Measurements from ENCODE around the gene CCDC102A. TPM values are rescaled to one million over a fixed set of nuclear protein-coding genes. Genes with fewer than 3 reads are reported as not detected.
"Not testable (repeated sequence)": the region's sequence is repeated elsewhere in the genome, so short reads cannot be mapped to it uniquely, and the experiment has no call there.

The CCDC102A gene
- total RNA-seq, 4 donors from 2014 or later = 22.7 to 54.9 (median 36.9) TPM

- no peaks in the 10 kb centered on the region for H3K9me3 ChIP-seq
- TF ChIP-seq POLR2AphosphoS5 (IDR thresholded peaks at IDR 0.05) = no peak
- TF ChIP-seq POLR2A (IDR thresholded peaks at IDR 0.05; ENCODE audit: low read depth) = no peak
- TF ChIP-seq EP300 (IDR thresholded peaks at IDR 0.05) = no peak
- TF ChIP-seq, protein P1, sequence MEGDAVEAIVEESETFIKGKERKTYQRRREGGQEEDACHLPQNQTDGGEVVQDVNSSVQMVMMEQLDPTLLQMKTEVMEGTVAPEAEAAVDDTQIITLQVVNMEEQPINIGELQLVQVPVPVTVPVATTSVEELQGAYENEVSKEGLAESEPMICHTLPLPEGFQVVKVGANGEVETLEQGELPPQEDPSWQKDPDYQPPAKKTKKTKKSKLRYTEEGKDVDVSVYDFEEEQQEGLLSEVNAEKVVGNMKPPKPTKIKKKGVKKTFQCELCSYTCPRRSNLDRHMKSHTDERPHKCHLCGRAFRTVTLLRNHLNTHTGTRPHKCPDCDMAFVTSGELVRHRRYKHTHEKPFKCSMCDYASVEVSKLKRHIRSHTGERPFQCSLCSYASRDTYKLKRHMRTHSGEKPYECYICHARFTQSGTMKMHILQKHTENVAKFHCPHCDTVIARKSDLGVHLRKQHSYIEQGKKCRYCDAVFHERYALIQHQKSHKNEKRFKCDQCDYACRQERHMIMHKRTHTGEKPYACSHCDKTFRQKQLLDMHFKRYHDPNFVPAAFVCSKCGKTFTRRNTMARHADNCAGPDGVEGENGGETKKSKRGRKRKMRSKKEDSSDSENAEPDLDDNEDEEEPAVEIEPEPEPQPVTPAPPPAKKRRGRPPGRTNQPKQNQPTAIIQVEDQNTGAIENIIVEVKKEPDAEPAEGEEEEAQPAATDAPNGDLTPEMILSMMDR (IDR thresholded peaks at IDR 0.05) = no peak
- H3K4me1 ChIP-seq = no peaks in the 10 kb centered on the region
- WGBS = 90% methylated on average over 12 of the region's 16 CpGs
- H3K4me3 ChIP-seq = no peak overlapping the region
- no peak overlapping the region for H3K27ac ChIP-seq (replicated peaks in 1 of 4)
- peaks cover 0 to 26% (median 0%) of the 10 kb centered on the region in 4 donors for H3K27me3 ChIP-seq
- DNase-seq (ENCODE audit: extremely low spot score) = no peak
- intact Hi-C loops (cut with DNase I) = loop anchor here (10.0 kb wide), 1 partner anchor 144 kb away; no protein-coding TSS in a partner anchor
- no peaks in the 10 kb centered on the region for H3K36me3 ChIP-seq
Observed at GRCh38 chr16:57570301-57571070, 34.1 kb upstream of the CCDC102A start.

DNA sequence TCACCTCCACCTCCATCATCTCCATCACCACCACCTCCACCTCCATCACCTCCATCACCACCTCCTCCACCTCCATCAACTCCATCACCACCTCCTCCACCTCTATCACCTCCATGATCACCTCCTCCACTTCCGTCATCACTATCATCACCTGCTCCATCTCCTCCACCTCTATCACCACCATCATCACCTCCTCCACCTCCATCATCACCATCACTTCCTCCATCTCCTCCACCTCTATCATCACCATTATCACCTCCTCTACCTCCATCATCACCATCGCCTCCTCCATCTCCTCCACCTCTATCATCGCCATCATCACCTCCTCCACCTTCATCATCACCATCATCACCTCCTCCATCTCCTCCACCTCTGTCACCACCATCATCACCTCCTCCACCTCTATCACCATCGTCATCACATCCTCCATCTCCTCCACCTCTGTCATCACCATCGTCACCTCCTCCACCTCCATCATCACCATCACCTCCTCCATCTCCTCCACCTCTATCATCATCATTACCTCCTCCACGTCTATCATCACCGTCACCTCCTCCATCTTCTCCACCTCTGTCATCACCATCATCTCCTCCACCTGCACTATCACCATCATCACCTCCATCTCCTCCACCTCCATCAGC is 33.1 kb upstream of the CCDC102A start:
- 87% methylated on average over 7 of the region's 7 CpGs for WGBS

DNA sequence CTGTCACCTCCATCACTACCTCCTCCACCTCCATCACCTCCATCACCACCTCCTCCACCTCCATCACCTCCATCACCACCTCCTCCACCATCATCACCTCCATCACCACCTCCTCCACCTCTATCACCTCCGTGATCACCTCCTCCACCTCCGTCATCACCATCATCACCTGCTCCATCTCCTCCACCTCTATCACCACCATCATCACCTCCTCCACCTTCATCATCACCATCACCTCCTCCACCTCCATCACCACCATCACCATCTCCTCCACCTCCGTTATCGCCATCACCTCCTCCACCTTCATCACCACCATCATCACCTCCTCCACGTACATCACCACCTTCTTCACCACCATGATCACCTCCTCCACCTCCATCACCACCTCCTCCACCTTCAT is 32.4 kb upstream of the CCDC102A start:
- intact Hi-C loops (cut with DNase I); DNase-seq (ENCODE audit: extremely low spot score); H3K4me3 ChIP-seq; H3K27ac ChIP-seq (replicated peaks in 1 of 4); H3K9me3 ChIP-seq; H3K4me1 ChIP-seq; H3K36me3 ChIP-seq: not testable (repeated sequence)
- peaks cover 0 to 30% (median 0%) of the 10 kb centered on the region in 4 donors for H3K27me3 ChIP-seq
- 95% methylated on average over 5 of the region's 5 CpGs for WGBS

More for the DNA sequence above, 33.1 kb upstream of the CCDC102A start:
- H3K36me3 ChIP-seq = no peaks in the 10 kb centered on the region
- no peak overlapping the region for H3K27ac ChIP-seq (replicated peaks in 1 of 4)
- TF ChIP-seq POLR2A (IDR thresholded peaks at IDR 0.05; ENCODE audit: low read depth) (no peak), POLR2AphosphoS5 (IDR thresholded peaks at IDR 0.05) (no peak), EP300 (IDR thresholded peaks at IDR 0.05) (no peak)
- TF ChIP-seq, protein P1 (IDR thresholded peaks at IDR 0.05) = no peak
- DNase-seq (ENCODE audit: extremely low spot score) = no peak
- H3K4me1 ChIP-seq = no peaks in the 10 kb centered on the region
- intact Hi-C loops (cut with DNase I) = no loop called here
- no peak overlapping the region for H3K4me3 ChIP-seq
- no peaks in the 10 kb centered on the region for H3K9me3 ChIP-seq
- peaks cover 0 to 26% (median 0%) of the 10 kb centered on the region in 4 donors for H3K27me3 ChIP-seq

DNA sequence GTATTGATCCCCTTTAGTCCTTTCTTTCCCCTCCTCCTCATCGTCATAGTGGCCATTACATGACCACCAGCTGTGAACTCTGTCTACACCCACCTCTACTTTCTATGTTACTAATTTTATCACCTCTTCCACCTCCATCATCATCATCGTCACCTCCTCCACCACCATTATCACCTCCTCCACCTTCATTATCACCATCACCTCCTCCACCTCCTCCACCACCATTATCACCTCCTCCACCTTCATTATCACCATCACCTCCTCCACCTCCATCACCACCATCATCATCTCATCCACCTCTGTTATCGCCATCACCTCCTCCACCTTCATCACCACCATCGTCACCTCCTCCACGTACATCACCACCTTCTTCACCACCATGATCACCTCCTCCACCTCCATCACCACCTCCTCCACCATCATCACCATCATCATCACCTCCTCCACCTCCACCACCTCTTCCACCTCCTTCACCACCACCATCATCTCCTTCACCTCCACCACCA is 31.9 kb upstream of the CCDC102A start:
- DNase-seq (ENCODE audit: extremely low spot score) = no peak
- 92% methylated on average over 5 of the region's 5 CpGs for WGBS
- Histone ChIP-seq H3K4me1 (no peaks in the 10 kb centered on the region), H3K36me3 (no peaks in the 10 kb centered on the region), H3K9me3 (no peaks in the 10 kb centered on the region), H3K27me3 (peaks cover 0 to 36% (median 0%) of the 10 kb centered on the region in 4 donors), H3K4me3 (no peak overlapping the region), H3K27ac (replicated peaks in 1 of 4) (no peak overlapping the region)
- intact Hi-C loops (cut with DNase I) = no loop called here
- TF ChIP-seq POLR2AphosphoS5 (IDR thresholded peaks at IDR 0.05) = no peak

GRCh38 chr16:57567691-57568090 is 31.3 kb upstream of the CCDC102A start:
- Histone ChIP-seq H3K27ac (replicated peaks in 1 of 4) (no peak overlapping the region), H3K9me3 (no peaks in the 10 kb centered on the region), H3K36me3 (no peaks in the 10 kb centered on the region), H3K4me3 (no peak overlapping the region), H3K4me1 (no peaks in the 10 kb centered on the region), H3K27me3 (peaks cover 0 to 39% (median 0%) of the 10 kb centered on the region in 4 donors)
- intact Hi-C loops (cut with DNase I) = no loop called here
- DNase-seq (ENCODE audit: extremely low spot score) = no peak
- WGBS = 94% methylated on average over 18 of the region's 18 CpGs
- TF ChIP-seq POLR2AphosphoS5 (IDR thresholded peaks at IDR 0.05) (no peak), POLR2A (IDR thresholded peaks at IDR 0.05; ENCODE audit: low read depth) (no peak), EP300 (IDR thresholded peaks at IDR 0.05) (no peak)
- TF ChIP-seq, protein P1 (IDR thresholded peaks at IDR 0.05) = no peak
